ENCODE data around the gene ECE1.

DNA sequence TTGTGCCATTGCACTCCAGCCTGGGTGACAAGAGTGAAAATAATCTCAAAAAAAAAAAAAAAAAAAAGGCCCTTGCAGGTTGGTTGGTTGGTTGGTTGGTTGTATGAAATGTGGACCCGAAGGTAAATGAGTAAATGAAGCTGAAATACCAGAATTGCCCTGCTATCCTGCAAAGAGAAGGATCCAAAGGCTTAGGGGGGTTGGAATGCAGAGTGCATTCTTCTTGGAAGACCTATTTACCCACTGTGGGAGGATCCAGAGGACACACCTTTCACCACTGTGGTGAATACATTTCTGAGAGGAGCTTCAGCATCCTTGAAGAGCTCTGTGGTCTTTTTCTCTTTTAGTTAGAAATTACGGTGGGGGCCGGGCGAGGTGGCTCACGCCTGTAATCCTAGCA lies 84.8 kb downstream of the ECE1 start:
- TF ChIP-seq CTCF (IDR thresholded peaks at IDR 0.05 in 8 of 11, conservative IDR thresholded peaks at IDR 0.05 in 3 of 11) (no peak), POLR2AphosphoS5 (IDR thresholded peaks at IDR 0.05) (no peak), POLR2A (IDR thresholded peaks at IDR 0.05) (no peak)

Data from spleen (tissue), 7 donors.